WTC11 (cell line): Measurements from ENCODE around the gene SREBF1. TPM values are rescaled to one million over a fixed set of nuclear protein-coding genes. Genes with fewer than 3 reads are reported as not detected.

Experiments
- ATAC-seq: fragments of 200-7000 bp; cut with Tn5 transposase; 2 replicates; pipeline ENCODE4 v1.10.0; 2021; ENCODE audit warnings: mild to moderate bottlenecking, moderate library complexity
- CTCF ChIA-PET: fragments of 300-600 bp; sonication (Branson Sonifier 250); formaldehyde crosslinking; loops from one replicate; lab custom pipeline; 2021; ENCODE audit warnings: antibody characterized with exemption; lab: Charles Lee
- POLR2A ChIA-PET: fragments of 350-600 bp; sonication (Branson Sonifier 250); formaldehyde crosslinking; loops from one replicate; lab custom pipeline; 2021; ENCODE audit warnings: antibody characterized with exemption; lab: Charles Lee
- DNase-seq: peaks from one replicate; pipeline ENCODE4 v3.0.0; 2021; ENCODE audit warnings: low spot score
- H3K27ac Mint-ChIP-seq: 2 replicates; pipeline ENCODE4 v1.8.0; 2021; ENCODE audit warnings: mixed read lengths
- H3K27me3 Mint-ChIP-seq: 2 replicates; pipeline ENCODE4 v1.8.0; 2021; ENCODE audit warnings: low read depth, mild to moderate bottlenecking, moderate library complexity, mixed read lengths
- H3K36me3 Mint-ChIP-seq: 2 replicates; pipeline ENCODE4 v1.8.0; 2021; ENCODE audit warnings: mixed read lengths
- H3K4me1 Mint-ChIP-seq: 2 replicates; pipeline ENCODE4 v1.8.0; 2022; ENCODE audit warnings: mixed read lengths
- H3K4me3 Mint-ChIP-seq: 2 replicates; pipeline ENCODE4 v1.8.0; 2021; ENCODE audit warnings: mild to moderate bottlenecking, moderate library complexity, mixed read lengths
- H3K9me3 Mint-ChIP-seq: 2 replicates; pipeline ENCODE4 v1.8.0; 2021; ENCODE audit warnings: mixed read lengths
- CREM ChIP-seq: sonication (generic); formaldehyde crosslinking; IDR thresholded peaks from 2 replicates; pipeline ENCODE4 v1.8.1; 2022; ENCODE audit warnings: mild to moderate bottlenecking, missing genetic modification reagents, moderate library complexity
- EMX1 ChIP-seq: fragments of 250-450 bp; sonication (Bioruptor Pico); IDR thresholded peaks from 2 replicates; pipeline ENCODE4 v1.8.0; 2021; ENCODE audit warnings: mild to moderate bottlenecking
- GRHL2 ChIP-seq: fragments of 250-450 bp; sonication (Bioruptor Pico); IDR thresholded peaks from 2 replicates; pipeline ENCODE4 v1.8.0; 2022; ENCODE audit warnings: mild to moderate bottlenecking, moderate library complexity; ENCODE audit not compliant: insufficient replicate concordance, severe bottlenecking
- RELA ChIP-seq: sonication (generic); formaldehyde crosslinking; IDR thresholded peaks from 2 replicates; pipeline ENCODE4 v1.8.1; 2022; ENCODE audit warnings: missing genetic modification reagents, mild to moderate bottlenecking, borderline replicate concordance
- SP1 ChIP-seq: sonication (generic); formaldehyde crosslinking; conservative IDR thresholded peaks from 2 replicates; pipeline ENCODE4 v1.8.1; 2022; ENCODE audit warnings: missing genetic modification reagents
- TP53 ChIP-seq: sonication (generic); formaldehyde crosslinking; IDR thresholded peaks from 2 replicates; pipeline ENCODE4 v1.8.1; 2023; ENCODE audit warnings: mild to moderate bottlenecking, missing genetic modification reagents
- ZNF219 ChIP-seq: sonication (generic); formaldehyde crosslinking; IDR thresholded peaks from 2 replicates; pipeline ENCODE4 v1.8.0; 2023; ENCODE audit warnings: missing genetic modification reagents, mild to moderate bottlenecking, borderline replicate concordance
- ZNF423 ChIP-seq: fragments of 250-450 bp; sonication (Bioruptor Pico); IDR thresholded peaks from 2 replicates; pipeline ENCODE4 v2.1.2; 2022; ENCODE audit warnings: mild to moderate bottlenecking, moderate library complexity
- total RNA-seq: library from RNA; stranded (reverse); gene quantifications from 3 replicates; pipeline ENCODE4 v1.2.3, GENCODE V29; 2021
- TF ChIP-seq, protein P1 (sequence below): fragments of 250-450 bp; sonication (Bioruptor Pico); IDR thresholded peaks from 2 replicates; pipeline ENCODE4 v1.8.0; 2021; ENCODE audit warnings: mild to moderate bottlenecking
- TF ChIP-seq, protein P2 (sequence below): fragments of 200-600 bp; IDR thresholded peaks from 2 replicates; pipeline ENCODE4 v1.8.0; 2022; ENCODE audit warnings: antibody characterized with exemption
- TF ChIP-seq, protein P3 (sequence below): sonication (generic); formaldehyde crosslinking; IDR thresholded peaks from 2 replicates; pipeline ENCODE4 v1.8.0; 2023; ENCODE audit warnings: missing genetic modification reagents, mild to moderate bottlenecking, borderline replicate concordance
- TF ChIP-seq, protein P4 (sequence below): sonication (generic); formaldehyde crosslinking; IDR thresholded peaks from 2 replicates; pipeline ENCODE4 v1.8.1; 2022; ENCODE audit warnings: low read depth, missing genetic modification reagents, borderline replicate concordance
- TF ChIP-seq, protein P5 (sequence below): sonication (generic); formaldehyde crosslinking; conservative IDR thresholded peaks from 2 replicates; pipeline ENCODE4 v1.8.1; 2023; ENCODE audit warnings: mild to moderate bottlenecking, low read depth, missing genetic modification reagents, moderate library complexity
- TF ChIP-seq, protein P6 (sequence below): sonication (generic); formaldehyde crosslinking; IDR thresholded peaks from 2 replicates; pipeline ENCODE4 v1.8.1; 2023; ENCODE audit warnings: mild to moderate bottlenecking, moderate library complexity, missing genetic modification reagents
- TF ChIP-seq, protein P7 (sequence below): sonication (generic); formaldehyde crosslinking; IDR thresholded peaks from 2 replicates; pipeline ENCODE4 v1.8.0; 2022; ENCODE audit warnings: missing genetic modification reagents

Gene SREBF1
- total RNA-seq, 1 experiment from 2014 or later = 93.7 TPM

DNA sequence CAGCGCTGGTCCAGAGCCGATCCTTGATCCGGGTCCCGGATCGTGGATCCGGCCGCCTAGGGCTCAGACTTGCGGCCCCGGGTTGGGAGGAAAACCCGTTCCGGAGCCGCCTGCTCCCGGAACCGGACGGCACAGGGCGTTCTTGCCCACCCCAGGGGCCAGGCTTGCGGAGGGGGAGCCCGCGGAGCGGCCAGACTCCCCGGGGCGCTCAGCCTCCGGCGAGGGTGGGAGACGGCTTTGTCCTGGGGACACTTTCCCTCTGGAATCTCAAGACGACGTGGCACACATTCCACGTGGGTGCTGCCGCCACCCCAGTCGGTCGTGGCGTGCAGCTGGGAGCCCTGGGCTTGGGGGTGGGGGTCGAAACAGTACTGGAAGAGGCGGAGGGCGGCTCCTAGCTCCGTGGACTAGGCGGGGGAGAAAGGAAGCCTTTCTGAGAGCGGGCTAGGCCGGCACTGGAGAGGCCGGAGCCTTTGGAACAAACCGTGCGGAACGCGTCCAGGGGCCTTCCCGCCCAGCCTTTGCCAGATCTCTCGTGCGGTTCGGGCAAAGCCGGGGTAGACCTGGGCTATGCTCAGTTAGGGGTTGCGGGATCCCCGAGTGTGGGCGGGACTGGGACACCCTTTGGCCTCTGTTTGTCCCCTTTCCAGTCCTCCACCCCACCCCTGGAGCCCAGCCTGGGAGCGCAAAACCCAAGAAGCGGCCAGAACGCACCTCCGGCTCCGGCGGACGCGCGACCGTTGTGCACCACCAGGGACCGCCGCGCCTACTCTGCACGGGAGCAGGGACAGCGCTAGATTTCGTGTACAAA, 26.5 kb downstream of the SREBF1 start (continued):
- TF ChIP-seq ZNF219 (CRISPR knock-in tag) = no peak
- TF ChIP-seq, protein P1, sequence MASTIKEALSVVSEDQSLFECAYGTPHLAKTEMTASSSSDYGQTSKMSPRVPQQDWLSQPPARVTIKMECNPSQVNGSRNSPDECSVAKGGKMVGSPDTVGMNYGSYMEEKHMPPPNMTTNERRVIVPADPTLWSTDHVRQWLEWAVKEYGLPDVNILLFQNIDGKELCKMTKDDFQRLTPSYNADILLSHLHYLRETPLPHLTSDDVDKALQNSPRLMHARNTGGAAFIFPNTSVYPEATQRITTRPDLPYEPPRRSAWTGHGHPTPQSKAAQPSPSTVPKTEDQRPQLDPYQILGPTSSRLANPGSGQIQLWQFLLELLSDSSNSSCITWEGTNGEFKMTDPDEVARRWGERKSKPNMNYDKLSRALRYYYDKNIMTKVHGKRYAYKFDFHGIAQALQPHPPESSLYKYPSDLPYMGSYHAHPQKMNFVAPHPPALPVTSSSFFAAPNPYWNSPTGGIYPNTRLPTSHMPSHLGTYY (CRISPR knock-in tag) = no peak

DNA sequence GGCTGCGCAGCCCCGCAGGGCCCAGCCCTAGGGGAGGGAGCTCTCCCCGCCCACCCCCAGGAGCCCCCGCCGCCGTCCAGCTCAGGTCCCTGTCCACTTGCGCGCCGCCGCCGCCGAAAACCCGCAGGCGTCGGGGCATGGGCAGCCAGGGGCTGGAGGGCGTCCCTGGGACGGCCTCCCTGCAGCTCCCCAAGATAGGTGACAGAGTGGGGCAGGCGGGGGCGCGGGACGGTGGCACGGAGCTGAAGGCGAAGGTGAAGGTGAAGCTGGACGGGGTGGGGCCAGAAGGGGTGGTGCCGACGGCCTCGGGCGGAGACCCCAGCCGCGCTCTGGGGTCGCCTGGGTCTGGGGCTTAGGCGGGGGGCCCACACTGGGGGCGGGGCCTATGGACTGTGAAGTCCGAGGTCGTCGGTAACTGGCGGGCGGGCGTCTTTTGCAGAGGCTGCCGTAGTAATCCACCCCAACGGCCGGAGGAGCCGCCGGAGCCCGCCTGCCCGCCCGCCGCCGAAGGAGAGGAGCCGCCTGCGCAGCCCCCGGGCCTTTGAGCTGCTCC, 27.2 kb downstream of the SREBF1 start:
- H3K36me3 Mint-ChIP-seq = peaks cover 4% of the 10 kb centered on the region; the same call in 1 of the 2 replicates
- H3K4me3 Mint-ChIP-seq = peak overlapping the region; percentile 66
- no peaks in the 10 kb centered on the region for H3K9me3 Mint-ChIP-seq
- H3K27ac Mint-ChIP-seq = no peak overlapping the region
- DNase-seq = peak; percentile 84
- no peak; the same call in none of the 2 replicates for ATAC-seq
- H3K4me1 Mint-ChIP-seq = peaks cover 22% of the 10 kb centered on the region
- peaks cover 16% of the 10 kb centered on the region for H3K27me3 Mint-ChIP-seq
- CTCF ChIA-PET = interaction anchor here (0.7 to 4.7 kb wide), 21 partner anchors 8 to 196 kb away, joined by 3 to 47 read pairs (median 5); partner anchors contain the start of gene SREBF1
- POLR2A ChIA-PET = interaction anchor here (0.7 to 1.7 kb wide), 5 partner anchors 9 to 110 kb away, joined by 3 to 12 read pairs (median 5); partner anchors contain the start of gene SREBF1
- TF ChIP-seq, protein P2, sequence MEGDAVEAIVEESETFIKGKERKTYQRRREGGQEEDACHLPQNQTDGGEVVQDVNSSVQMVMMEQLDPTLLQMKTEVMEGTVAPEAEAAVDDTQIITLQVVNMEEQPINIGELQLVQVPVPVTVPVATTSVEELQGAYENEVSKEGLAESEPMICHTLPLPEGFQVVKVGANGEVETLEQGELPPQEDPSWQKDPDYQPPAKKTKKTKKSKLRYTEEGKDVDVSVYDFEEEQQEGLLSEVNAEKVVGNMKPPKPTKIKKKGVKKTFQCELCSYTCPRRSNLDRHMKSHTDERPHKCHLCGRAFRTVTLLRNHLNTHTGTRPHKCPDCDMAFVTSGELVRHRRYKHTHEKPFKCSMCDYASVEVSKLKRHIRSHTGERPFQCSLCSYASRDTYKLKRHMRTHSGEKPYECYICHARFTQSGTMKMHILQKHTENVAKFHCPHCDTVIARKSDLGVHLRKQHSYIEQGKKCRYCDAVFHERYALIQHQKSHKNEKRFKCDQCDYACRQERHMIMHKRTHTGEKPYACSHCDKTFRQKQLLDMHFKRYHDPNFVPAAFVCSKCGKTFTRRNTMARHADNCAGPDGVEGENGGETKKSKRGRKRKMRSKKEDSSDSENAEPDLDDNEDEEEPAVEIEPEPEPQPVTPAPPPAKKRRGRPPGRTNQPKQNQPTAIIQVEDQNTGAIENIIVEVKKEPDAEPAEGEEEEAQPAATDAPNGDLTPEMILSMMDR = no peak
- TF ChIP-seq, protein P3, sequence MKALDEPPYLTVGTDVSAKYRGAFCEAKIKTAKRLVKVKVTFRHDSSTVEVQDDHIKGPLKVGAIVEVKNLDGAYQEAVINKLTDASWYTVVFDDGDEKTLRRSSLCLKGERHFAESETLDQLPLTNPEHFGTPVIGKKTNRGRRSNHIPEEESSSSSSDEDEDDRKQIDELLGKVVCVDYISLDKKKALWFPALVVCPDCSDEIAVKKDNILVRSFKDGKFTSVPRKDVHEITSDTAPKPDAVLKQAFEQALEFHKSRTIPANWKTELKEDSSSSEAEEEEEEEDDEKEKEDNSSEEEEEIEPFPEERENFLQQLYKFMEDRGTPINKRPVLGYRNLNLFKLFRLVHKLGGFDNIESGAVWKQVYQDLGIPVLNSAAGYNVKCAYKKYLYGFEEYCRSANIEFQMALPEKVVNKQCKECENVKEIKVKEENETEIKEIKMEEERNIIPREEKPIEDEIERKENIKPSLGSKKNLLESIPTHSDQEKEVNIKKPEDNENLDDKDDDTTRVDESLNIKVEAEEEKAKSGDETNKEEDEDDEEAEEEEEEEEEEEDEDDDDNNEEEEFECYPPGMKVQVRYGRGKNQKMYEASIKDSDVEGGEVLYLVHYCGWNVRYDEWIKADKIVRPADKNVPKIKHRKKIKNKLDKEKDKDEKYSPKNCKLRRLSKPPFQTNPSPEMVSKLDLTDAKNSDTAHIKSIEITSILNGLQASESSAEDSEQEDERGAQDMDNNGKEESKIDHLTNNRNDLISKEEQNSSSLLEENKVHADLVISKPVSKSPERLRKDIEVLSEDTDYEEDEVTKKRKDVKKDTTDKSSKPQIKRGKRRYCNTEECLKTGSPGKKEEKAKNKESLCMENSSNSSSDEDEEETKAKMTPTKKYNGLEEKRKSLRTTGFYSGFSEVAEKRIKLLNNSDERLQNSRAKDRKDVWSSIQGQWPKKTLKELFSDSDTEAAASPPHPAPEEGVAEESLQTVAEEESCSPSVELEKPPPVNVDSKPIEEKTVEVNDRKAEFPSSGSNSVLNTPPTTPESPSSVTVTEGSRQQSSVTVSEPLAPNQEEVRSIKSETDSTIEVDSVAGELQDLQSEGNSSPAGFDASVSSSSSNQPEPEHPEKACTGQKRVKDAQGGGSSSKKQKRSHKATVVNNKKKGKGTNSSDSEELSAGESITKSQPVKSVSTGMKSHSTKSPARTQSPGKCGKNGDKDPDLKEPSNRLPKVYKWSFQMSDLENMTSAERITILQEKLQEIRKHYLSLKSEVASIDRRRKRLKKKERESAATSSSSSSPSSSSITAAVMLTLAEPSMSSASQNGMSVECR = no peak
- TF ChIP-seq, protein P4, sequence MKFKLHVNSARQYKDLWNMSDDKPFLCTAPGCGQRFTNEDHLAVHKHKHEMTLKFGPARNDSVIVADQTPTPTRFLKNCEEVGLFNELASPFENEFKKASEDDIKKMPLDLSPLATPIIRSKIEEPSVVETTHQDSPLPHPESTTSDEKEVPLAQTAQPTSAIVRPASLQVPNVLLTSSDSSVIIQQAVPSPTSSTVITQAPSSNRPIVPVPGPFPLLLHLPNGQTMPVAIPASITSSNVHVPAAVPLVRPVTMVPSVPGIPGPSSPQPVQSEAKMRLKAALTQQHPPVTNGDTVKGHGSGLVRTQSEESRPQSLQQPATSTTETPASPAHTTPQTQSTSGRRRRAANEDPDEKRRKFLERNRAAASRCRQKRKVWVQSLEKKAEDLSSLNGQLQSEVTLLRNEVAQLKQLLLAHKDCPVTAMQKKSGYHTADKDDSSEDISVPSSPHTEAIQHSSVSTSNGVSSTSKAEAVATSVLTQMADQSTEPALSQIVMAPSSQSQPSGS (CRISPR knock-in tag) = no peak
- TF ChIP-seq, protein P5, sequence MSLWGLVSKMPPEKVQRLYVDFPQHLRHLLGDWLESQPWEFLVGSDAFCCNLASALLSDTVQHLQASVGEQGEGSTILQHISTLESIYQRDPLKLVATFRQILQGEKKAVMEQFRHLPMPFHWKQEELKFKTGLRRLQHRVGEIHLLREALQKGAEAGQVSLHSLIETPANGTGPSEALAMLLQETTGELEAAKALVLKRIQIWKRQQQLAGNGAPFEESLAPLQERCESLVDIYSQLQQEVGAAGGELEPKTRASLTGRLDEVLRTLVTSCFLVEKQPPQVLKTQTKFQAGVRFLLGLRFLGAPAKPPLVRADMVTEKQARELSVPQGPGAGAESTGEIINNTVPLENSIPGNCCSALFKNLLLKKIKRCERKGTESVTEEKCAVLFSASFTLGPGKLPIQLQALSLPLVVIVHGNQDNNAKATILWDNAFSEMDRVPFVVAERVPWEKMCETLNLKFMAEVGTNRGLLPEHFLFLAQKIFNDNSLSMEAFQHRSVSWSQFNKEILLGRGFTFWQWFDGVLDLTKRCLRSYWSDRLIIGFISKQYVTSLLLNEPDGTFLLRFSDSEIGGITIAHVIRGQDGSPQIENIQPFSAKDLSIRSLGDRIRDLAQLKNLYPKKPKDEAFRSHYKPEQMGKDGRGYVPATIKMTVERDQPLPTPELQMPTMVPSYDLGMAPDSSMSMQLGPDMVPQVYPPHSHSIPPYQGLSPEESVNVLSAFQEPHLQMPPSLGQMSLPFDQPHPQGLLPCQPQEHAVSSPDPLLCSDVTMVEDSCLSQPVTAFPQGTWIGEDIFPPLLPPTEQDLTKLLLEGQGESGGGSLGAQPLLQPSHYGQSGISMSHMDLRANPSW = 0 out of 2 replicates have a peak, but pooled peaks have one; percentile 74
- TF ChIP-seq EMX1 (CRISPR knock-in tag) (peak; percentile 66; the same call in 1 of the 2 replicates), TP53 (0 out of 2 replicates have a peak, but pooled peaks have one; percentile 67), ZNF423 (CRISPR knock-in tag) (no peak), CREM (no peak), SP1 (CRISPR knock-in tag) (0 out of 2 replicates have a peak, but pooled peaks have one; percentile 80), GRHL2 (CRISPR knock-in tag) (no peak), RELA (CRISPR knock-in tag) (no peak)
- TF ChIP-seq, protein P6, sequence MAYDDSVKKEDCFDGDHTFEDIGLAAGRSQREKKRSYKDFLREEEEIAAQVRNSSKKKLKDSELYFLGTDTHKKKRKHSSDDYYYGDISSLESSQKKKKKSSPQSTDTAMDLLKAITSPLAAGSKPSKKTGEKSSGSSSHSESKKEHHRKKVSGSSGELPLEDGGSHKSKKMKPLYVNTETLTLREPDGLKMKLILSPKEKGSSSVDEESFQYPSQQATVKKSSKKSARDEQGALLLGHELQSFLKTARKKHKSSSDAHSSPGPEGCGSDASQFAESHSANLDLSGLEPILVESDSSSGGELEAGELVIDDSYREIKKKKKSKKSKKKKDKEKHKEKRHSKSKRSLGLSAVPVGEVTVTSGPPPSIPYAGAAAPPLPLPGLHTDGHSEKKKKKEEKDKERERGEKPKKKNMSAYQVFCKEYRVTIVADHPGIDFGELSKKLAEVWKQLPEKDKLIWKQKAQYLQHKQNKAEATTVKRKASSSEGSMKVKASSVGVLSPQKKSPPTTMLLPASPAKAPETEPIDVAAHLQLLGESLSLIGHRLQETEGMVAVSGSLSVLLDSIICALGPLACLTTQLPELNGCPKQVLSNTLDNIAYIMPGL (CRISPR knock-in tag) = no peak
- TF ChIP-seq, protein P7, sequence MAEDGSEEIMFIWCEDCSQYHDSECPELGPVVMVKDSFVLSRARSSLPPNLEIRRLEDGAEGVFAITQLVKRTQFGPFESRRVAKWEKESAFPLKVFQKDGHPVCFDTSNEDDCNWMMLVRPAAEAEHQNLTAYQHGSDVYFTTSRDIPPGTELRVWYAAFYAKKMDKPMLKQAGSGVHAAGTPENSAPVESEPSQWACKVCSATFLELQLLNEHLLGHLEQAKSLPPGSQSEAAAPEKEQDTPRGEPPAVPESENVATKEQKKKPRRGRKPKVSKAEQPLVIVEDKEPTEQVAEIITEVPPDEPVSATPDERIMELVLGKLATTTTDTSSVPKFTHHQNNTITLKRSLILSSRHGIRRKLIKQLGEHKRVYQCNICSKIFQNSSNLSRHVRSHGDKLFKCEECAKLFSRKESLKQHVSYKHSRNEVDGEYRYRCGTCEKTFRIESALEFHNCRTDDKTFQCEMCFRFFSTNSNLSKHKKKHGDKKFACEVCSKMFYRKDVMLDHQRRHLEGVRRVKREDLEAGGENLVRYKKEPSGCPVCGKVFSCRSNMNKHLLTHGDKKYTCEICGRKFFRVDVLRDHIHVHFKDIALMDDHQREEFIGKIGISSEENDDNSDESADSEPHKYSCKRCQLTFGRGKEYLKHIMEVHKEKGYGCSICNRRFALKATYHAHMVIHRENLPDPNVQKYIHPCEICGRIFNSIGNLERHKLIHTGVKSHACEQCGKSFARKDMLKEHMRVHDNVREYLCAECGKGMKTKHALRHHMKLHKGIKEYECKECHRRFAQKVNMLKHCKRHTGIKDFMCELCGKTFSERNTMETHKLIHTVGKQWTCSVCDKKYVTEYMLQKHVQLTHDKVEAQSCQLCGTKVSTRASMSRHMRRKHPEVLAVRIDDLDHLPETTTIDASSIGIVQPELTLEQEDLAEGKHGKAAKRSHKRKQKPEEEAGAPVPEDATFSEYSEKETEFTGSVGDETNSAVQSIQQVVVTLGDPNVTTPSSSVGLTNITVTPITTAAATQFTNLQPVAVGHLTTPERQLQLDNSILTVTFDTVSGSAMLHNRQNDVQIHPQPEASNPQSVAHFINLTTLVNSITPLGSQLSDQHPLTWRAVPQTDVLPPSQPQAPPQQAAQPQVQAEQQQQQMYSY (CRISPR knock-in tag) = no peak
